NB4 (cell line): ENCODE results near the gene GJC1.

Source experiments
- DNase-seq: peaks from one replicate; pipeline ENCODE4 v3.0.0; 2010; ENCODE audit warnings: low read depth
- H3K4me3 ChIP-seq: one replicate; pipeline ENCODE4 v1.5.1; 2011; ENCODE audit warnings: mild to moderate bottlenecking, low read depth, low read length, moderate library complexity
- CTCF ChIP-seq: IDR thresholded peaks from one replicate; pipeline ENCODE4 v1.5.1; 2012; ENCODE audit warnings: low read depth, low read length
- MAX ChIP-seq: IDR thresholded peaks from 2 replicates; pipeline ENCODE4 v1.6.1; 2011; ENCODE audit warnings: low read depth, low read length
- MYC ChIP-seq: IDR thresholded peaks from 2 replicates; pipeline ENCODE4 v1.6.1; 2011; ENCODE audit warnings: low read depth, low read length
- POLR2A ChIP-seq: IDR thresholded peaks from 2 replicates; pipeline ENCODE4 v1.6.1; 2011; ENCODE audit warnings: mild to moderate bottlenecking; ENCODE audit not compliant: insufficient read length; ENCODE audit errors: extremely low read depth

The GJC1 gene

DNA sequence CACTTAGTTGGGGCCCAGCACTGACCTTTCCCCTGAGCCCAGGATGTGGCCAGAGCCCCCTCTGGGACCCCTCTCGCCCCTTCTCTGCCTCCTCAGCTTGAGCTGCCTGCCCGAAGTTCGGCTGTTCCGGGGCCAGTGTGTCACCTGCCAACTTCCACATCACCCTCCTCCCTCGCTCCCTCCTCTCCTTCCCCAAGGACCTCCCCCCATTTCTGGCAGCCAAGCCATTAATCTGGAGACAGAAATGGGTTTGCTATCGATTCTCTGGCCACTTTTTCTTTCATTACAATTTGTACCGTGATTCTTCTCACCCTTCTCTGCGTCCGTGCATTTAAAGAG, 80.1 kb downstream of the GJC1 start:
- TF ChIP-seq MAX (no peak), POLR2A (no peak), MYC (no peak), CTCF (no peak)
- H3K4me3 ChIP-seq = no peak overlapping the region

GRCh38 chr17:44749076-44749979, 80.8 kb downstream of the GJC1 start:
- no peak overlapping the region for H3K4me3 ChIP-seq
- no peak for DNase-seq
- TF ChIP-seq POLR2A = no peak
- no peak for TF ChIP-seq MYC
- TF ChIP-seq CTCF = no peak

More for the DNA sequence above, 80.1 kb downstream of the GJC1 start:
- no peak for DNase-seq
